Measurements from ENCODE around the gene DSN1. TPM values are rescaled to one million over a fixed set of nuclear protein-coding genes. Genes with fewer than 3 reads are reported as not detected.

The DSN1 gene
- total and polyA plus RNA-seq, 9 of the 15 experiments (the other 6 are each of a cell fraction or from before 2014, with no cell fraction given): 23.3 to 45.3 (median 31.1) TPM

- peak; percentile 74 for TF ChIP-seq HNRNPLL (IDR thresholded peaks at IDR 0.05; ENCODE audit: low read depth, low read length, poor library complexity, severe bottlenecking)
- no peak for TF ChIP-seq CHCHD3 (CRISPR knock-in tag; IDR thresholded peaks at IDR 0.05)
- no peak for TF ChIP-seq KLF10 (CRISPR knock-in tag; IDR thresholded peaks at IDR 0.05)
- TF ChIP-seq CBFB (CRISPR knock-in tag; IDR thresholded peaks at IDR 0.05): no peak
- TF ChIP-seq NR2C1 (IDR thresholded peaks at IDR 0.05): peak; percentile 53; the same call in 1 of the 2 replicates
- no peak for TF ChIP-seq NR2C1 (tag; IDR thresholded peaks at IDR 0.05)
- TF ChIP-seq ZNF41 (CRISPR knock-in tag; conservative IDR thresholded peaks at IDR 0.05): no peak
- TF ChIP-seq, protein P1, sequence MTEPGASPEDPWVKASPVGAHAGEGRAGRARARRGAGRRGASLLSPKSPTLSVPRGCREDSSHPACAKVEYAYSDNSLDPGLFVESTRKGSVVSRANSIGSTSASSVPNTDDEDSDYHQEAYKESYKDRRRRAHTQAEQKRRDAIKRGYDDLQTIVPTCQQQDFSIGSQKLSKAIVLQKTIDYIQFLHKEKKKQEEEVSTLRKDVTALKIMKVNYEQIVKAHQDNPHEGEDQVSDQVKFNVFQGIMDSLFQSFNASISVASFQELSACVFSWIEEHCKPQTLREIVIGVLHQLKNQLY (CRISPR knock-in tag; conservative IDR thresholded peaks at IDR 0.05): no peak
- TF ChIP-seq, protein P2, sequence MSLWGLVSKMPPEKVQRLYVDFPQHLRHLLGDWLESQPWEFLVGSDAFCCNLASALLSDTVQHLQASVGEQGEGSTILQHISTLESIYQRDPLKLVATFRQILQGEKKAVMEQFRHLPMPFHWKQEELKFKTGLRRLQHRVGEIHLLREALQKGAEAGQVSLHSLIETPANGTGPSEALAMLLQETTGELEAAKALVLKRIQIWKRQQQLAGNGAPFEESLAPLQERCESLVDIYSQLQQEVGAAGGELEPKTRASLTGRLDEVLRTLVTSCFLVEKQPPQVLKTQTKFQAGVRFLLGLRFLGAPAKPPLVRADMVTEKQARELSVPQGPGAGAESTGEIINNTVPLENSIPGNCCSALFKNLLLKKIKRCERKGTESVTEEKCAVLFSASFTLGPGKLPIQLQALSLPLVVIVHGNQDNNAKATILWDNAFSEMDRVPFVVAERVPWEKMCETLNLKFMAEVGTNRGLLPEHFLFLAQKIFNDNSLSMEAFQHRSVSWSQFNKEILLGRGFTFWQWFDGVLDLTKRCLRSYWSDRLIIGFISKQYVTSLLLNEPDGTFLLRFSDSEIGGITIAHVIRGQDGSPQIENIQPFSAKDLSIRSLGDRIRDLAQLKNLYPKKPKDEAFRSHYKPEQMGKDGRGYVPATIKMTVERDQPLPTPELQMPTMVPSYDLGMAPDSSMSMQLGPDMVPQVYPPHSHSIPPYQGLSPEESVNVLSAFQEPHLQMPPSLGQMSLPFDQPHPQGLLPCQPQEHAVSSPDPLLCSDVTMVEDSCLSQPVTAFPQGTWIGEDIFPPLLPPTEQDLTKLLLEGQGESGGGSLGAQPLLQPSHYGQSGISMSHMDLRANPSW (CRISPR knock-in tag; IDR thresholded peaks at IDR 0.05): no peak
- TF ChIP-seq HDAC3 (IDR thresholded peaks at IDR 0.05; ENCODE audit: borderline replicate concordance, partially characterized antibody): peak; percentile 45
- TF ChIP-seq PURB (CRISPR knock-in tag; IDR thresholded peaks at IDR 0.05; ENCODE audit: low read depth): no peak
- TF ChIP-seq, protein P3, sequence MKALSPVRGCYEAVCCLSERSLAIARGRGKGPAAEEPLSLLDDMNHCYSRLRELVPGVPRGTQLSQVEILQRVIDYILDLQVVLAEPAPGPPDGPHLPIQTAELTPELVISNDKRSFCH (CRISPR knock-in tag; IDR thresholded peaks at IDR 0.05): no peak
- TF ChIP-seq, protein P3 (tag; IDR thresholded peaks at IDR 0.05): peak; percentile 56; the same call in 1 of the 2 replicates
- no peak for TF ChIP-seq ZNF316 (IDR thresholded peaks at IDR 0.05)
- TF ChIP-seq, protein P4, sequence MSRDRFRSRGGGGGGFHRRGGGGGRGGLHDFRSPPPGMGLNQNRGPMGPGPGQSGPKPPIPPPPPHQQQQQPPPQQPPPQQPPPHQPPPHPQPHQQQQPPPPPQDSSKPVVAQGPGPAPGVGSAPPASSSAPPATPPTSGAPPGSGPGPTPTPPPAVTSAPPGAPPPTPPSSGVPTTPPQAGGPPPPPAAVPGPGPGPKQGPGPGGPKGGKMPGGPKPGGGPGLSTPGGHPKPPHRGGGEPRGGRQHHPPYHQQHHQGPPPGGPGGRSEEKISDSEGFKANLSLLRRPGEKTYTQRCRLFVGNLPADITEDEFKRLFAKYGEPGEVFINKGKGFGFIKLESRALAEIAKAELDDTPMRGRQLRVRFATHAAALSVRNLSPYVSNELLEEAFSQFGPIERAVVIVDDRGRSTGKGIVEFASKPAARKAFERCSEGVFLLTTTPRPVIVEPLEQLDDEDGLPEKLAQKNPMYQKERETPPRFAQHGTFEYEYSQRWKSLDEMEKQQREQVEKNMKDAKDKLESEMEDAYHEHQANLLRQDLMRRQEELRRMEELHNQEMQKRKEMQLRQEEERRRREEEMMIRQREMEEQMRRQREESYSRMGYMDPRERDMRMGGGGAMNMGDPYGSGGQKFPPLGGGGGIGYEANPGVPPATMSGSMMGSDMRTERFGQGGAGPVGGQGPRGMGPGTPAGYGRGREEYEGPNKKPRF (IDR thresholded peaks at IDR 0.05; ENCODE audit: low read depth, low read length): no peak
- 0 out of 2 replicates have a peak, but pooled peaks have one; percentile 41 for TF ChIP-seq DMBX1 (CRISPR knock-in tag; IDR thresholded peaks at IDR 0.05; ENCODE audit: borderline replicate concordance)
- peak; percentile 61 to 80; a peak in 2 of 4 replicates for TF ChIP-seq SIN3A (IDR thresholded peaks at IDR 0.05; ENCODE audit: borderline replicate concordance in 2 of 2, control insufficient read depth in 1 of 2, low read depth in 2 of 2, low read length in 2 of 2)
- TF ChIP-seq, protein P5, sequence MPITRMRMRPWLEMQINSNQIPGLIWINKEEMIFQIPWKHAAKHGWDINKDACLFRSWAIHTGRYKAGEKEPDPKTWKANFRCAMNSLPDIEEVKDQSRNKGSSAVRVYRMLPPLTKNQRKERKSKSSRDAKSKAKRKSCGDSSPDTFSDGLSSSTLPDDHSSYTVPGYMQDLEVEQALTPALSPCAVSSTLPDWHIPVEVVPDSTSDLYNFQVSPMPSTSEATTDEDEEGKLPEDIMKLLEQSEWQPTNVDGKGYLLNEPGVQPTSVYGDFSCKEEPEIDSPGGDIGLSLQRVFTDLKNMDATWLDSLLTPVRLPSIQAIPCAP (CRISPR knock-in tag; IDR thresholded peaks at IDR 0.05; ENCODE audit: borderline replicate concordance): no peak
- no peak for TF ChIP-seq NCOA4 (IDR thresholded peaks at IDR 0.05; ENCODE audit: partially characterized antibody)
- peak; percentile 65 for TF ChIP-seq TAF7 (tag; IDR thresholded peaks at IDR 0.05)
- TF ChIP-seq SMARCB1 (IDR thresholded peaks at IDR 0.05; ENCODE audit: insufficient read length, low read depth): no peak
Observed at GRCh38 chr20:36773597-36774390, at the start of gene DSN1 (continued).

All from K562 (cell line).